Immature natural killer cell (primary cell): ENCODE results near the gene MAGED4. TPM values are rescaled to one million over a fixed set of nuclear protein-coding genes. Genes with fewer than 3 reads are reported as not detected.
"Not testable (repeated sequence)": the region's sequence is repeated elsewhere in the genome, so short reads cannot be mapped to it uniquely, and the experiment has no call there.

Source experiments
- DNase-seq, 3 donors: peaks; one replicate each; pipeline ENCODE4 v3.0.0; 2022; ENCODE audit warnings: mixed read lengths in 1 of 3
- H3K27ac Mint-ChIP-seq, 6 donors: one replicate each; pipeline ENCODE4 v1.8.0; 2020; ENCODE audit warnings: mixed read lengths in 6 of 6, mild to moderate bottlenecking in 5 of 6, inconsistent platforms in 4 of 6, moderate library complexity in 3 of 6
- H3K27me3 Mint-ChIP-seq, 3 donors: one replicate each; pipeline ENCODE4 v1.8.0; 2020 to 2021; ENCODE audit warnings: low read depth in 3 of 3, mild to moderate bottlenecking in 3 of 3, mixed read lengths in 3 of 3, moderate library complexity in 3 of 3, inconsistent platforms in 1 of 3
- H3K36me3 Mint-ChIP-seq, 3 donors: one replicate each; pipeline ENCODE4 v1.8.0; 2020; ENCODE audit warnings: mixed read lengths in 3 of 3, inconsistent platforms in 2 of 3, mild to moderate bottlenecking in 2 of 3
- H3K4me1 Mint-ChIP-seq, 2 donors: one replicate each; pipeline ENCODE4 v1.8.0; 2020; ENCODE audit warnings: inconsistent platforms in 2 of 2, mild to moderate bottlenecking in 2 of 2, mixed read lengths in 2 of 2, moderate library complexity in 1 of 2
- H3K4me3 Mint-ChIP-seq, 5 donors: one replicate each; pipeline ENCODE4 v1.8.0; 2020; ENCODE audit warnings: mild to moderate bottlenecking in 5 of 5, mixed read lengths in 5 of 5, inconsistent platforms in 3 of 5, moderate library complexity in 3 of 5
- H3K9me3 Mint-ChIP-seq, 6 donors: one replicate each; pipeline ENCODE4 v1.8.0; 2020; ENCODE audit warnings: mild to moderate bottlenecking in 6 of 6, mixed read lengths in 6 of 6, inconsistent platforms in 4 of 6, moderate library complexity in 3 of 6
- polyA plus RNA-seq, 3 donors: library from polyadenylated mRNA; unstranded; fragments of 300-500 nt; fragmentation: Illumina TruSeq; gene quantifications; one replicate each; pipeline ENCODE4 v1.2.3, GENCODE V29; 2021

Gene MAGED4, protein sequence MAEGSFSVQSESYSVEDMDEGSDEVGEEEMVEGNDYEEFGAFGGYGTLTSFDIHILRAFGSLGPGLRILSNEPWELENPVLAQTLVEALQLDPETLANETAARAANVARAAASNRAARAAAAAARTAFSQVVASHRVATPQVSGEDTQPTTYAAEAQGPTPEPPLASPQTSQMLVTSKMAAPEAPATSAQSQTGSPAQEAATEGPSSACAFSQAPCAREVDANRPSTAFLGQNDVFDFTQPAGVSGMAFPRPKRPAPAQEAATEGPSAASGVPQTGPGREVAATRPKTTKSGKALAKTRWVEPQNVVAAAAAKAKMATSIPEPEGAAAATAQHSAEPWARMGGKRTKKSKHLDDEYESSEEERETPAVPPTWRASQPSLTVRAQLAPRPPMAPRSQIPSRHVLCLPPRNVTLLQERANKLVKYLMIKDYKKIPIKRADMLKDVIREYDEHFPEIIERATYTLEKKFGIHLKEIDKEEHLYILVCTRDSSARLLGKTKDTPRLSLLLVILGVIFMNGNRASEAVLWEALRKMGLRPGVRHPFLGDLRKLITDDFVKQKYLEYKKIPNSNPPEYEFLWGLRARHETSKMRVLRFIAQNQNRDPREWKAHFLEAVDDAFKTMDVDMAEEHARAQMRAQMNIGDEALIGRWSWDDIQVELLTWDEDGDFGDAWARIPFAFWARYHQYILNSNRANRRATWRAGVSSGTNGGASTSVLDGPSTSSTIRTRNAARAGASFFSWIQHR
- polyA plus RNA-seq, result not detected

DNA sequence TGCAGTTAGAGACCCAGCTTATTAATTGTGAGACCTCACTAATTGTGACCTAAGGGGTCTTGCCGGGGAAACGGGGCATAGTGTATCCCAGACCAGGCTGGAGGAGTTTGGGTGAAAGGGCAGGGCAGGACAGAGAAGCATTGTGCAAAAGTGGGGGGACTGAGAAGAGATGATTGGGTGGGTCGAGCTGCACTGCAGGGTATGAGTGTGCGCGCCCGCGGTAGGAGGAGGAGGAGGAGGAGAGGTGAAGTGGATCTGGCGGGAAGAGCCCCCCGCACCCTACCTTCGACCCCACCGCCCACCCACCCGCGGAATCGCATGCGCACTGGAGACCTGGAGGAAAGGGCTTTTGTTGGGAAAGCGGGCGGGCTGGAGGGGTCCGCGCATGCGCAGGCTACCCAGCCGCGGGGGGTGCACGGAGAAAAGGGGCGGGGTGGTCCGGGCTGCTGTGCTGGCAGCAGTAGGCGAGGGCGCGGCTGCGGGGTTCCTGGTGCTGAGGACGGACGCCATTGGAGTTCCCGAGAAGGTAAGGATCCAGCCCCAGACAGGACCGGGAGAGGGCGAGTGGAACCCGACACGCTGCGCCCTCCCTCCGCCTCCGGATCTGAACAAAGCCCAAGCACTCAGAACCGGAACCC lies at the start of gene MAGED4:
MAGED4 (plus strand) TSS at position 449 of the 638 bp plus-strand sequence. CDS start 1,035 bp downstream, outside the sequence.
- H3K9me3 Mint-ChIP-seq, H3K36me3 Mint-ChIP-seq, H3K4me1 Mint-ChIP-seq, H3K27me3 Mint-ChIP-seq, DNase-seq, H3K4me3 Mint-ChIP-seq, H3K27ac Mint-ChIP-seq: not testable (repeated sequence)

DNA sequence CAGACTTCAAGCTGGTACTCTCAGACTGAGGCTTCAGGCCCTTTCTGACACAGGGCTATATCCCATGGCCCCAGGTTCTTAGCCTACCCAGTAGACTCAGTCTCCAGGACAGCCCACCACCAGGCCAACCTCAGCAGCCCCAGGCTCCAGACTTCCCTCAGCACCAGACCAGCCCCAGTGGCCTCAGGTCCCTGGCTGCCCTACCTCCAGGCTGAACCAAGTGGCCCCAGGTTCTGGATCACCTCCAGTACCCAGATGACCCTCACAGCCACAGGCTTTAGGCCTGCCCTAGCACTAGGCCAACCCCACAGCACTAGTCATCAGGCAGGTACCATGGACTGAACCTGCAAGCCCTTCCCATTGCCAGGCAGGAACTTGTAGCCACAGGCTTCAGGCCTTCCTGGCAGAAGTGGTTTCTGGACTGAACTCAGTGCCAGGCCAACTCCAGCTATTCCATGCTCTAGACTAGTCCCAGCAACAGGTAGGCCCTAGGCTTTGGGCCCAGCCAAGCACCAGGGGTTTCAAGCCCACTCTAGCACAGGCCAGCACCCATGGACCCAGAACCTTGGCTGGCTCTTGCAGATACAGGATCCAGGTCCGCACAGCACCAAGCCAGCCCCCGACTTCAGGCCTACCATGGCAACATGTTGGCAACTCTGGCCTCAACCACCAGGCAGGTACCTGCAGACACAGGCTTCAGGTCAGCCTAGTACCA lies 45.7 kb upstream of the MAGED4 start:
- Mint-ChIP-seq H3K4me3 (no peak overlapping the region), H3K9me3 (no peaks in the 10 kb centered on the region), H3K36me3 (no peaks in the 10 kb centered on the region), H3K27ac (no peak overlapping the region), H3K4me1 (no peaks in the 10 kb centered on the region), H3K27me3 (peaks cover 0 to 3% (median 2%) of the 10 kb centered on the region in 3 donors)
- no peak for DNase-seq

DNA sequence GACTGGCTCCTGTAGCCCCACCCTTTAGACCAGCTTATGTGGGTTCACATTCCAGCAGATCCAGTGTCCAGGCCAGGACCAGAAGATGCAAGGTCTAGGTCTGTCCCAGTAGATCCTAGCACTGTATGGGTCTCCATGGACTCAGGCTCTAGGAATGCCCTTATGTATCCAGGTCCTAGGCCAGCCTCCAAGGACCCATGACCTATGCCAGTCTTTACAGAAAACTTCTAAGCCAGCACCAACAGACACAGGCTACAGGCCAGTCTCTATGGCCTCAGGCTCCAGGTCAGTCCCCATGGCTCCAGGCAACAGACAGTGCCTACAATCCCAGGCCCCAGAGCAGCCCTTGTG lies 45.2 kb upstream of the MAGED4 start:
- Mint-ChIP-seq H3K36me3 (no peaks in the 10 kb centered on the region), H3K27ac (no peak overlapping the region), H3K9me3 (no peaks in the 10 kb centered on the region), H3K27me3 (peaks cover 0 to 3% (median 2%) of the 10 kb centered on the region in 3 donors), H3K4me3 (no peak overlapping the region), H3K4me1 (no peaks in the 10 kb centered on the region)
- DNase-seq, result no peak

DNA sequence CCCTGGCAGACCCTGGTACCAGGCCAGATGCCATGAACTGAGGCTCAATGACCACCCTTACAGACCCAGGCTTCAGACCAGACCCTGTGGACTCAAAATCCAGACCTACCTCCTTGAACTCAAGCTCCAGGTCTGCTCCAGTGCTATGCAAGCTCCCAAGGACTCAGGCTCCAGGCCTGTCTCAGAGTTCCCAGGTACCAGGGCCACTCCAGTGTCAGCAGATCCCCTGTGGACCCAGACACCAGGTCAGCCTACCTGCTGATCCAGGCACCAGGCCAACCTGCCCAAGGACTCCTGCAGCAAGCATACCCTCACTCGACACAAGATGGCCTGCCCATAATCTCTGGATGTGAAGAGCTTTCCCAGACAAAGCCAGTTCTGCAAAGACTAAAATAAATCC lies 44.7 kb upstream of the MAGED4 start:
- Mint-ChIP-seq H3K4me1 (no peaks in the 10 kb centered on the region), H3K4me3 (no peak overlapping the region)

DNA sequence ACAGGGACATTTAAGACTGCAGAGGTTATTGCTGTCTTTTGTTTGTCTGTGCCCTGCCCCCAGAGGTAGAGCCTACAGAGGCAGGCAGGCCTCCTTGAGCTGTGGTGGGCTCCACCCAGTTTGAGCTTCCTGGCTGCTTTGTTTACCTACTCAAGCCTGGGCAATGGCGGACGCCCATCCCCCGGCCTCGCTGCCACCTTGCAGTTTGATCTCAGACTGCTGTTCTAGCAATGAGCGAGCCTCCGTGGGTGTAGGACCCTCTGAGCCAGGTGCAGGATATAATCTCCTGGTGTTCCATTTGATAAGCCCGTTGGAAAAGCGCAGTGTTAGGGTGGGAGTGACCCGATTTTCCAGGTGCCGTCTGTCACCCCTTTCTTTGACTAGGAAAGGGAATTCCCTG lies 34.0 kb upstream of the MAGED4 start:
- peaks cover 0 to 10% (median 6%) of the 10 kb centered on the region in 3 donors for H3K27me3 Mint-ChIP-seq
- H3K4me3 Mint-ChIP-seq, H3K36me3 Mint-ChIP-seq, DNase-seq, H3K4me1 Mint-ChIP-seq, H3K9me3 Mint-ChIP-seq, H3K27ac Mint-ChIP-seq: not testable (repeated sequence)

More for the DNA sequence above, 44.7 kb upstream of the MAGED4 start:
- H3K36me3 Mint-ChIP-seq, result no peaks in the 10 kb centered on the region
- DNase-seq, result no peak
- no peaks in the 10 kb centered on the region for H3K9me3 Mint-ChIP-seq
- H3K27ac Mint-ChIP-seq, result no peak overlapping the region
- peaks cover 0 to 3% (median 2%) of the 10 kb centered on the region in 3 donors for H3K27me3 Mint-ChIP-seq

DNA sequence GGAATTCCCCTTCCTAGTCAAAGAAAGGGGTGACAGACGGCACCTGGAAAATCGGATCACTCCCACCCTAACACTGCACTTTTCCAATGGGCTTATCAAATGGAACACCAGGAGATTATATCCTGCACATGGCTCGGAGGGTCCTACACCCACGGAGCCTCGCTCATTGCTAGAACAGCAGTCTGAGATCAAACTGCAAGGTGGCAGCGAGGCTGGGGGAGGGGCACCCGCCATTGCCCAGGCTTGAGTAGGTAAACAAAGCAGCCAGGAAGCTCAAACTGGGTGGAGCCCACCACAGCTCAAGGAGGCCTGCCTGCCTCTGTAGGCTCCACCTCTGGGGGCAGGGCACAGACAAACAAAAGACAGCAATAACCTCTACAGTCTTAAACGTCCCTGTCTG lies 24.5 kb upstream of the MAGED4 start:
- not testable (repeated sequence) for H3K4me1 Mint-ChIP-seq, H3K9me3 Mint-ChIP-seq, DNase-seq, H3K36me3 Mint-ChIP-seq, H3K27ac Mint-ChIP-seq, H3K4me3 Mint-ChIP-seq
- peaks cover 1 to 11% (median 4%) of the 10 kb centered on the region in 3 donors for H3K27me3 Mint-ChIP-seq

DNA sequence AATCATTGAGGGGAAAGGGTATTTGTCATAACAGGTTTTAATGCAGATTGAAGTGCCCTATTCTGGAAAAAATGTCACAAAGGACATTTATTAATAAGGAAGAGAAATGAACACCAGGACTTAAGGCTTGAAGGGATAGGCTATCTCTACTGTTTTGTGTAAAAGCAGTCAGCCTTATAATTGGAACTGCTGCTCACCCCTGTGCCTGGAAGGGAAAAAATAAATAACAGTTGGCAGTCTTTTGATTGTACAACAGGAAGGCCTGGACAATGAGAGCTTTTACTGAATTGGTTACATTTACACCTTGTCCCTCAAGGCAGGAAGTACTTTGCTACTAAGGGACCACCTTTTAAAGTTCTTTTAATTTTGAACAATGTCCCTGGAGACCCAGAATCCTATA lies 17.8 kb upstream of the MAGED4 start:
- no peaks in the 10 kb centered on the region for H3K9me3 Mint-ChIP-seq
- no peak overlapping the region for H3K4me3 Mint-ChIP-seq
- no peak for DNase-seq
- H3K27ac Mint-ChIP-seq, result no peak overlapping the region
- no peaks in the 10 kb centered on the region for H3K4me1 Mint-ChIP-seq
- H3K27me3 Mint-ChIP-seq, result peaks cover 3 to 12% (median 5%) of the 10 kb centered on the region in 3 donors
- peaks cover 0 to 3% (median 0%) of the 10 kb centered on the region in 3 donors for H3K36me3 Mint-ChIP-seq

DNA sequence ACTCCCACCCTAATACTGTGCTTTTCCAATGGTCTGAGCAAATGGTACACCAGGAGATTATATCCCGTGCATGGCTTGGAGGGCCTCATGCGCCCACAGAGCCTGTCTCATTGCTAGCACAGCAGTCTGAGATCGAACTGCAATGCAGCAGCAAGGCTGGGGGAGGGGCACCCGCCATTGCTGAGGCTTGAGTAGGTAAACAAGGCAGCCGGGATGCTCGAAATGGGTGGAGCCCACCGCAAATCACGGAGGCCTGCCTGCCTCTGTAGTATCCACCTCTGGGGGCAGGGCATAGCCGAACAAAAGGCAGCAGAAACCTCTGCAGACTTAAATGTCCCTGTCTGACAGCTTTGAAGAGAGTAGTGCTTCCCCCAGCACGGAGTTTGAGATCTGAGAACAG lies 13.6 kb upstream of the MAGED4 start:
- H3K9me3 Mint-ChIP-seq, DNase-seq, H3K4me1 Mint-ChIP-seq, H3K36me3 Mint-ChIP-seq, H3K27ac Mint-ChIP-seq, H3K27me3 Mint-ChIP-seq, H3K4me3 Mint-ChIP-seq: not testable (repeated sequence)

DNA sequence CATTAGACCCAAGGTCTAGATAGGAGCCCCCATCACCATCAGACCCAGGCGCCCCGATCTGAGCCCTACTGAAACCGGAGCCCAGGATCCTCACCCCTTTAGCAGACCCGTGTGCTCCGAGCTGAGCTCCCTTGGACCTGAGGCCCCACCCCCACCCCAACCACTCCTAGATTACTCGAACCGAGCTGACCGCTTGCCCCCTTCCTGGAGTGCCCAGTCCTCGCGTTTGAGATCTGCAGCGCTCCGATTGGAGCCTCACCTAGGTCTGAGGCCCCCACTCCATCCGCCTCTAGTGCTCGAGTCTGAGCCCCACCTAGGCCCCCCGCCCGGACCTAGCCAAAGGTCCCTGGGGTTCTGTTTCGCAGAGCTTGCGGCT lies 378 bp downstream of the MAGED4 start:
- H3K4me3 Mint-ChIP-seq, DNase-seq, H3K27me3 Mint-ChIP-seq, H3K9me3 Mint-ChIP-seq, H3K27ac Mint-ChIP-seq, H3K36me3 Mint-ChIP-seq, H3K4me1 Mint-ChIP-seq: not testable (repeated sequence)

DNA sequence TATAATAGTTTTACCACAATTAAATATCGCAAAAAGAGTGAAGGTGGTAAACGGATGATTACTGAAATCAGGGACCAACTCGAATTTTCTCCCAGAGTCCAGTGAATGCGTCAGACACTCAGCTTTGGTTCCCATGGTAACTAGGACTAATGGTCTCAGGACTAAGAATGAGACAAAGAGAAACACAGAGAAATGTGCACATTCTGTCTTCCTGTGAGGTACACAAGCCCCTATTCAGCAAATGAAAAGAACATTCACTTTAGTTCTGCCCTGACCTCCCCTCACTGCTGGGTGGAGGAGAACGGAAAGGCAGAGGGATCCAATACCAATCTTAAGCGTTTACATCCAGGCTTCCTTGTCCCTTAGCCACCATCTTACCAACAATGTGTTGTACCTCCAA lies 26.7 kb downstream of the MAGED4 start:
- H3K9me3 Mint-ChIP-seq, H3K27ac Mint-ChIP-seq, H3K36me3 Mint-ChIP-seq, H3K4me3 Mint-ChIP-seq, H3K4me1 Mint-ChIP-seq, DNase-seq, H3K27me3 Mint-ChIP-seq: not testable (repeated sequence)

DNA sequence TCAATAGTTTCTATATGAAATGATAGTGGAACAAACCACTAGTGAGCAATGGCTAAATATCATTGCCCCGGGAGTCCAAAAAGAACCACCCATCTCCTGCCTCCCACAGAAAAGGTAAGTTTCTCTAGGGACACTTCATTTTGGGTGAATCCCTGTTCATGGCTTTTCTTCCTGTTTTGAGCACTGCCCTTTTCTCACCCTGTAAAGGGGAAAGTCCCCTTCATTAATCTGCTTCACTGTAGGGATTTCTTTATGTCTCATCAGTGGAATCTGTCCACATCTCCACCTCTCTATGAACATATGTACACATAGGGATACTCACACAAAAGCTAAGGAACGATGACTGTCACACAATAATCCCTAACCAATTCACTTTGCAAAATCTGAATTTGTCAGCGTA lies 28.6 kb downstream of the MAGED4 start:
- Mint-ChIP-seq H3K27me3 (peaks cover 2 to 3% (median 3%) of the 10 kb centered on the region in 3 donors), H3K4me3 (no peak overlapping the region), H3K36me3 (no peaks in the 10 kb centered on the region), H3K9me3 (no peaks in the 10 kb centered on the region), H3K27ac (no peak overlapping the region), H3K4me1 (no peaks in the 10 kb centered on the region)
- no peak for DNase-seq

DNA sequence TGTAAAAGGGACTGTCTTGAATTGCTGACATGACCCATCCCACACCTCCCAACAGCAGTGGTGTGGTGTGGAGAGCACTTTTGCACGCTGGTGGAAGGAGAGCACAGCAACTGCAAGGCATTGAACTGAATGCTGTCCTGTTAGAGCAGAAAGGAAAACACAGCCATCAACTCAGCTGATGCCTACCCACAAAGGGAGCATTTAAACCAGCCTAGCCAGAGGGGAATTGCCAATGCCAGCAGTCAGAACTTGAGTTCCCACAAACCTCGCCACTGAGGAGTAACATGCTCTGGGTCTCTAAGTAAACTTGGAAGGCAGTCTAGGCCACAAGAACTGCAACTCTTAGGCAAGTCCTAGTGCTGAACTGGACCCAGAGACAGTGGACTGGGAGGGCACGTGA lies 31.9 kb downstream of the MAGED4 start:
- H3K4me3 Mint-ChIP-seq, result no peak overlapping the region
- H3K36me3 Mint-ChIP-seq, result no peaks in the 10 kb centered on the region
- H3K4me1 Mint-ChIP-seq, result no peaks in the 10 kb centered on the region
- no peak overlapping the region for H3K27ac Mint-ChIP-seq
- H3K9me3 Mint-ChIP-seq, result peaks cover 0 to 1% (median 0%) of the 10 kb centered on the region in 6 donors
- no peak for DNase-seq
- peaks cover 2 to 7% (median 6%) of the 10 kb centered on the region in 3 donors for H3K27me3 Mint-ChIP-seq

DNA sequence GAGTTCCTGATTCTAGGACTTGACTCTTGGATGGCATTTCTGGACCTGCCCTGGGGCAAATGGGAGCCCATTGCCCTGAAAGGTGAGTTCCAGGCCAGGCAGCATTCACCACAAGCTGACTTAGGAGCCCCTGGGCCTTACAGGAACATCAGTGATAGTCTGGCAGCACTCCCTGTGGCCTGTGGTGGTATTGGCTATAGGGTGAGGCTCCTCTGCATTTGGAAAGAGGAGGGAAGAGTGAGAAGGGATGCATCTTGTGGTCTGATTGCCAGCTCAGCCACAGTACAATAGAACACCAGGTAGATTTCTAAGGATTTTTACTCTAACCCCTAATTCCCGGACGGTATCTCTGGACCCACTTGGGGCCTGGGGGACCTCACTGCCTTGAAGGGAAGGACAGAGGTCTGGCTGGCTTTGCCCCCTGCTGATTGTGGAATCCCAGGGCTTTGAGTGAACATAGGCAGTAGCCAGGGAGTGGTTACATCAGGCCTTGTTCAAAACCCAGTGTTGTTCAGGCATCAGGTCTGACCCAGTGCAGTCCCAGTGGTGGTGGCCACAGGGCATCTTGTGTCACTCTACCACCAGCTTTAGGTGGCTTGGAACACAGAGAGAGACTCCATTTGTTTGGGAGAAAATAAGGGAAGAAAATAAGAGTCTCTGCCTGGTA lies 32.9 kb downstream of the MAGED4 start:
- Mint-ChIP-seq H3K27me3 (peaks cover 2 to 12% (median 6%) of the 10 kb centered on the region in 3 donors), H3K36me3 (no peaks in the 10 kb centered on the region), H3K9me3 (peaks cover 0 to 1% (median 0%) of the 10 kb centered on the region in 6 donors), H3K4me1 (no peaks in the 10 kb centered on the region), H3K27ac (no peak overlapping the region), H3K4me3 (no peak overlapping the region)
- DNase-seq, result no peak
